Measurements from ENCODE around the gene MTCL3.

MTCL3 gene

GRCh38 chr6:127561660-127562059 is 42.5 kb upstream of the MTCL3 start (continued):
- TF ChIP-seq ZMAT5 (CRISPR knock-in tag; IDR thresholded peaks at IDR 0.05; ENCODE audit: borderline replicate concordance, low read depth), result no peak
- no peak for TF ChIP-seq FOSL2 (CRISPR knock-in tag; IDR thresholded peaks at IDR 0.05)
- TF ChIP-seq ZNF260 (CRISPR knock-in tag; IDR thresholded peaks at IDR 0.05; ENCODE audit: borderline replicate concordance, low read depth), result no peak
- no peak for TF ChIP-seq RARA (CRISPR knock-in tag; IDR thresholded peaks at IDR 0.05)

GRCh38 chr6:127554435-127555006 is 35.4 kb upstream of the MTCL3 start:
- Histone ChIP-seq H3K79me2 (ENCODE audit: insufficient read depth, low read length) (no peaks in the 10 kb centered on the region), H3K27ac (ENCODE audit: extremely low read length, insufficient read depth, low read length) (no peak overlapping the region), H3K36me3 (replicated peaks in 1 of 2; ENCODE audit: control insufficient read depth in 1 of 2, insufficient read depth in 2 of 2, low read length in 2 of 2) (no peaks in the 10 kb centered on the region), H3K4me1 (ENCODE audit: insufficient read depth, low read length) (no peaks in the 10 kb centered on the region), H3K9me3 (ENCODE audit: low read length) (no peaks in the 10 kb centered on the region), H3K9ac (ENCODE audit: insufficient read depth, low read depth, low read length) (no peak overlapping the region), H3K4me3 (replicated peaks in 1 of 3; ENCODE audit: insufficient read depth in 1 of 3, low read depth in 2 of 3, low read length in 3 of 3) (no peak overlapping the region), H3K27me3 (ENCODE audit: control insufficient read depth in 1 of 2, insufficient read depth in 2 of 2, low read length in 2 of 2) (no peaks in the 10 kb centered on the region), H2AFZ (ENCODE audit: low read length) (no peak overlapping the region), H4K20me1 (ENCODE audit: insufficient read depth, low read length) (no peaks in the 10 kb centered on the region), H3K4me2 (ENCODE audit: low read depth, low read length) (no peak overlapping the region)
- 1% methylated on average over 2 of the region's 2 CpGs for WGBS (ENCODE audit: low lambda C conversion rate)
- CTCF ChIA-PET (ENCODE audit: low intra/inter-chr PET ratio, low total read pairs), result interaction anchor here (1.5 kb wide), 1 partner anchor 87 kb away, joined by 16 read pairs; no protein-coding TSS in a partner anchor
- intact Hi-C loops (cut with micrococcal nuclease; ENCODE audit: unreplicated experiment) (loop anchor here (1.0 to 2.0 kb wide), 2 partner anchors 88 to 136 kb away; no protein-coding TSS in a partner anchor), in situ Hi-C loops (cut with HindIII; ENCODE audit: extremely low pct_ligation_motif_present, low pct_unique_long_range_greater_than_20kb) (loop anchor here (5.0 kb wide), 1 partner anchor 88 kb away; no protein-coding TSS in a partner anchor)
- ATAC-seq (peak; percentile 96), FAIRE-seq (peak; percentile 70), DNase-seq (ENCODE audit: low spot score) (peak; percentile 46)
- POLR2A ChIA-PET, result no interaction called here
- TF ChIP-seq NKX3-1 (CRISPR knock-in tag; IDR thresholded peaks at IDR 0.05), result 0 out of 2 replicates have a peak, but pooled peaks have one; percentile 40
- TF ChIP-seq CEBPG (CRISPR knock-in tag; IDR thresholded peaks at IDR 0.05), result 0 out of 2 replicates have a peak, but pooled peaks have one; percentile 22
- TF ChIP-seq CTCF (CRISPR knock-in tag; IDR thresholded peaks at IDR 0.05), result peak; percentile 73
- TF ChIP-seq STAG1 (CRISPR knock-in tag; IDR thresholded peaks at IDR 0.05), result peak; percentile 73
- no peak for TF ChIP-seq SMARCC2 (IDR thresholded peaks at IDR 0.05)
- no peak for TF ChIP-seq CREB1 (IDR thresholded peaks at IDR 0.05)
- TF ChIP-seq CREB1 (CRISPR knock-in tag; IDR thresholded peaks at IDR 0.05), result no peak
- peak; percentile 36; the same call in 1 of the 2 replicates for TF ChIP-seq RAD21 (CRISPR knock-in tag; IDR thresholded peaks at IDR 0.05)
- TF ChIP-seq PRPF4 (IDR thresholded peaks at IDR 0.05; ENCODE audit: low read depth, low read length, poor library complexity, severe bottlenecking), result no peak
- BruUV-seq (replicated peaks), result no TSS peak

All from HepG2 (cell line).